Neural progenitor cell (in vitro differentiated cells): ENCODE data around the gene SMURF1. TPM values are rescaled to one million over a fixed set of nuclear protein-coding genes. Genes with fewer than 3 reads are reported as not detected.

Experiments
- DNase-seq: peaks from one replicate; pipeline ENCODE4 v3.0.0-alpha.2; 2016; ENCODE audit warnings: low spot score
- H2AFZ ChIP-seq: fragments of 200-600 bp; sonication (generic); replicated peaks from 2 replicates; pipeline ENCODE4 v1.6.1; 2016; ENCODE audit warnings: antibody characterized with exemption
- H3F3A ChIP-seq: fragments of 200-600 bp; sonication (generic); 2 replicates; pipeline ENCODE4 v1.6.1; 2016; ENCODE audit warnings: antibody characterized with exemption, low read depth
- H3K27ac ChIP-seq: fragments of 200-600 bp; sonication (generic); 2 replicates; pipeline ENCODE4 v1.5.1; 2016; ENCODE audit warnings: mild to moderate bottlenecking
- H3K27me3 ChIP-seq: fragments of 200-600 bp; sonication (generic); 2 replicates; pipeline ENCODE4 v1.6.1; 2016; ENCODE audit warnings: mild to moderate bottlenecking, moderate library complexity
- H3K36me3 ChIP-seq: fragments of 200-600 bp; sonication (generic); 2 replicates; pipeline ENCODE4 v1.5.1; 2016
- H3K4me1 ChIP-seq: fragments of 200-600 bp; sonication (generic); 2 replicates; pipeline ENCODE4 v1.6.1; 2016; ENCODE audit warnings: mixed run types
- H3K4me2 ChIP-seq: fragments of 200-600 bp; sonication (generic); 2 replicates; pipeline ENCODE4 v1.6.1; 2016
- H3K4me3 ChIP-seq: fragments of 200-600 bp; sonication (generic); 2 replicates; pipeline ENCODE4 v1.5.1; 2016
- H3K79me2 ChIP-seq: fragments of 200-600 bp; sonication (generic); 2 replicates; pipeline ENCODE4 v1.6.1; 2016; ENCODE audit warnings: low read depth
- H3K9ac ChIP-seq: fragments of 200-600 bp; sonication (generic); 2 replicates; pipeline ENCODE4 v1.6.1; 2016
- H3K9me3 ChIP-seq: fragments of 200-600 bp; sonication (generic); 2 replicates; pipeline ENCODE4 v1.5.1; 2016; ENCODE audit warnings: low read depth
- H4K20me1 ChIP-seq: fragments of 200-600 bp; sonication (generic); 2 replicates; pipeline ENCODE4 v1.6.1; 2016; ENCODE audit warnings: low read depth
- H3K27ac Mint-ChIP-seq: 3 replicates; pipeline ENCODE4 v1.8.0; 2021; ENCODE audit warnings: mixed read lengths
- H3K27me3 Mint-ChIP-seq: 2 replicates; pipeline ENCODE4 v1.8.0; 2022; ENCODE audit warnings: low read depth, mild to moderate bottlenecking, inconsistent platforms, moderate library complexity, mixed read lengths; ENCODE audit not compliant: insufficient read depth
- H3K36me3 Mint-ChIP-seq: 3 replicates; pipeline ENCODE4 v1.8.0; 2021; ENCODE audit warnings: mixed read lengths
- H3K4me1 Mint-ChIP-seq: 3 replicates; pipeline ENCODE4 v1.8.0; 2021; ENCODE audit warnings: mixed read lengths
- H3K4me3 Mint-ChIP-seq: 3 replicates; pipeline ENCODE4 v1.8.0; 2021; ENCODE audit warnings: mild to moderate bottlenecking, moderate library complexity, mixed read lengths
- H3K9me3 Mint-ChIP-seq: 3 replicates; pipeline ENCODE4 v1.8.0; 2020; ENCODE audit warnings: mixed read lengths
- EZH2 ChIP-seq: fragments of 200-600 bp; sonication (generic); IDR thresholded peaks from 2 replicates; pipeline ENCODE4 v1.6.1; 2017; ENCODE audit warnings: antibody characterized with exemption, mild to moderate bottlenecking, moderate library complexity
- EZH2phosphoT487 ChIP-seq: fragments of 200-600 bp; sonication (generic); IDR thresholded peaks from 2 replicates; pipeline ENCODE4 v1.6.1; 2017; ENCODE audit warnings: antibody characterized with exemption
- total RNA-seq: library from RNA; depleted of rRNA; stranded (reverse); fragments of >200 nt; gene quantifications from 2 replicates; pipeline ENCODE4 v1.2.3, GENCODE V29; 2015; ENCODE audit warnings: low replicate concordance
- TF ChIP-seq, protein P1 (sequence below): fragments of 200-600 bp; sonication (generic); IDR thresholded peaks from 2 replicates; pipeline ENCODE4 v1.5.1; 2017; ENCODE audit warnings: antibody characterized with exemption, mild to moderate bottlenecking

Gene SMURF1
- total RNA-seq, result 31.0 and 34.5 TPM in 2 replicates

DNA sequence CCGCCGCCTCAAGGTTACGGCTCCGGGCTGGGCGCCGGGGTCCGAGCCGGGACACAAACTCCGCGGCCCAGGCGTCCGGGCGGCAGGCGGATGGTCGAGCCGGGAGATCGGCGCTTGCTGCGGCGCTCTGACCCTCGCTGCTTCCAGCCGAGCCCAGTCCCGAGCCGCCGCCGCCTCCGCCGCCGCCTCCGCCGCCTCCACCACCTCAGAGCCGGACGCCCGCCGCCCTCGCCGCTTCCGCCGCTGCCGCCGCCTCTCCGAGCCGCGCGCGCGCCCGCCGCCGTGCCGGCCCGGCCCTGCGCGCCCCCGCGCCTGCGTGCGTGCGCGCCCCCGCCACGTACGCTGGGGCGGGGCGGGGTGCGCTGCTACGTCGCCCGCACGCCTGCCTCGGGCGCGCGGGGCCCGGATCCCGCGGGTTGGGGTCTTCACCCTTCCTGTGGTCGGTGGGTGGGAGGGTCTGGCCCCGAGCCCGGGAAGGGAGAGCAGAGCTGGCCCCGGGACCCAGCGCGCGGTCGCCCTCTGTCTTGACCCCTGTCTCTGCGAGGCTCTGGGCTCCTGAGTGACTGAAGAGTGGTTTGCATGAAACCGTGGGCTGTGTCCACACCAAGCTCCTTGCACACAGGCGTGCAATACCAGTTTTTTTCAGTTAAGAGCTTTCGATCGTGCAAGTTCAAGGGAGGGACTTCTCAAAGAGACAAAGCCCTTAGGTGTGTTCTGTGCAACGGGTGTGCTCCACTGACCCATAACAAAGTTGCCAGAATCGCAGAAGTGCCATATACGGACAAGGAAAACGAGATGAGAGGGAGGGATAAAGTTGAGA, at the start of gene SMURF1:
SMURF1 (minus strand) TSS at position 256 of the 820 bp plus-strand sequence. CDS start 328 bp downstream, outside the sequence.
- no peaks in the 10 kb centered on the region for H4K20me1 ChIP-seq
- no peaks in the 10 kb centered on the region for H3K9me3 ChIP-seq
- Mint-ChIP-seq H3K27me3 (peaks cover 6% of the 10 kb centered on the region), H3K4me1 (peaks cover 34% of the 10 kb centered on the region), H3K4me3 (peak within 1 kb of the TSS; percentile 92), H3K36me3 (peaks cover 2% of the 10 kb centered on the region), H3K9me3 (no peaks in the 10 kb centered on the region), H3K27ac (peak within 1 kb of the TSS; percentile 85)
- no peak for TF ChIP-seq EZH2phosphoT487
- TF ChIP-seq EZH2, result no peak
- TF ChIP-seq, protein P1, sequence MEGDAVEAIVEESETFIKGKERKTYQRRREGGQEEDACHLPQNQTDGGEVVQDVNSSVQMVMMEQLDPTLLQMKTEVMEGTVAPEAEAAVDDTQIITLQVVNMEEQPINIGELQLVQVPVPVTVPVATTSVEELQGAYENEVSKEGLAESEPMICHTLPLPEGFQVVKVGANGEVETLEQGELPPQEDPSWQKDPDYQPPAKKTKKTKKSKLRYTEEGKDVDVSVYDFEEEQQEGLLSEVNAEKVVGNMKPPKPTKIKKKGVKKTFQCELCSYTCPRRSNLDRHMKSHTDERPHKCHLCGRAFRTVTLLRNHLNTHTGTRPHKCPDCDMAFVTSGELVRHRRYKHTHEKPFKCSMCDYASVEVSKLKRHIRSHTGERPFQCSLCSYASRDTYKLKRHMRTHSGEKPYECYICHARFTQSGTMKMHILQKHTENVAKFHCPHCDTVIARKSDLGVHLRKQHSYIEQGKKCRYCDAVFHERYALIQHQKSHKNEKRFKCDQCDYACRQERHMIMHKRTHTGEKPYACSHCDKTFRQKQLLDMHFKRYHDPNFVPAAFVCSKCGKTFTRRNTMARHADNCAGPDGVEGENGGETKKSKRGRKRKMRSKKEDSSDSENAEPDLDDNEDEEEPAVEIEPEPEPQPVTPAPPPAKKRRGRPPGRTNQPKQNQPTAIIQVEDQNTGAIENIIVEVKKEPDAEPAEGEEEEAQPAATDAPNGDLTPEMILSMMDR, result peak; percentile 12
- peaks cover 26% of the 10 kb centered on the region for H3K4me1 ChIP-seq
- no peaks in the 10 kb centered on the region for H3K36me3 ChIP-seq
- no peaks in the 10 kb centered on the region for H3K27me3 ChIP-seq
- H2AFZ ChIP-seq, result peak within 1 kb of the TSS; percentile 96
- peak within 1 kb of the TSS; percentile 86 for H3K27ac ChIP-seq
- peak within 1 kb of the TSS; percentile 96 for H3K4me3 ChIP-seq
- H3F3A ChIP-seq, result peaks cover 38% of the 10 kb centered on the region
- peak within 1 kb of the TSS; percentile 79 for H3K9ac ChIP-seq
- H3K4me2 ChIP-seq, result peak within 1 kb of the TSS; percentile 94
- DNase-seq, result peak; percentile 92
- peaks cover 31% of the 10 kb centered on the region for H3K79me2 ChIP-seq

DNA sequence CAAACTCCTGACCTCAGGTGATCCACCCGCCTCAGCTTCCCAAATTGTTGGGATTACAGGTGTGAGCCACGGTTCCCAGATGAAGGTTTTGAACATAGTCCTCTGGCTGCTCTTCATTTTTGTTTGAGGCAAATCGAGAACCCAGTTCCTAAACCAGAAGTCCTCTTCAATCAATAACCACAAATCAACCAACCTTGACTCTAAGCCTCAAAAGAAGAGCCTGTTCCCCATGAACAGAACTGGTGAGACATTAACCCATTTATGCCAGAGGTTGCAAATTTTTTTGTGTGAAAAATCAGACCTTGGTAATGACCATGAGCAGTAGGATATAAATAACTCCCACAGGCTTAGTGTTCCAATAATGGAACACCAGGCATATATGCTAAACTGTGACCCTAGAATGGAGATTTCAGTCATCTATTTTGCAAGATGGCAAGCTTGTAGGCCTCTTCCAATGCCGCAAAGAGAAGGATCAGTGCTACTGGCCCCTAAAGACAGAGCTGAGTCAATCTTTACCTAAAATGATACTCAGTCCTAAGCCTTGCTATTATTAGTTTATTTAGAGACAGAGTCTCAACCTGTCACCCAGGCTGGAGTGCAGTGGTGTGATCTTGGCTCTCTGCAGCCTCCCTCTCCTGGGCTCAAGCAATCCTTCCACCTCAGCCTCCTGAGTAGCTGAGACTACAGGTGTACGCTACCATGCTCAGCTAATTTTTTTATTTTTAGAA, 48.1 kb upstream of the SMURF1 start:
- H3K9ac ChIP-seq, result no peak overlapping the region
- no peak for DNase-seq
- H3K9me3 Mint-ChIP-seq, result peaks cover 3% of the 10 kb centered on the region
- TF ChIP-seq EZH2, result no peak
- no peaks in the 10 kb centered on the region for H3K79me2 ChIP-seq
- no peaks in the 10 kb centered on the region for H3K4me1 Mint-ChIP-seq
- no peak overlapping the region for H2AFZ ChIP-seq
- H3K27ac Mint-ChIP-seq, result no peak overlapping the region
- H4K20me1 ChIP-seq, result no peaks in the 10 kb centered on the region
- H3K9me3 ChIP-seq, result no peaks in the 10 kb centered on the region
- H3K36me3 ChIP-seq, result no peaks in the 10 kb centered on the region
- no peaks in the 10 kb centered on the region for H3K4me1 ChIP-seq
- no peak overlapping the region for H3K4me3 Mint-ChIP-seq
- no peaks in the 10 kb centered on the region for H3F3A ChIP-seq
- peaks cover 7% of the 10 kb centered on the region for H3K27me3 Mint-ChIP-seq
- no peak overlapping the region for H3K4me3 ChIP-seq
- no peak overlapping the region for H3K4me2 ChIP-seq
- no peak overlapping the region for H3K27ac ChIP-seq
- no peaks in the 10 kb centered on the region for H3K36me3 Mint-ChIP-seq
- no peaks in the 10 kb centered on the region for H3K27me3 ChIP-seq

DNA sequence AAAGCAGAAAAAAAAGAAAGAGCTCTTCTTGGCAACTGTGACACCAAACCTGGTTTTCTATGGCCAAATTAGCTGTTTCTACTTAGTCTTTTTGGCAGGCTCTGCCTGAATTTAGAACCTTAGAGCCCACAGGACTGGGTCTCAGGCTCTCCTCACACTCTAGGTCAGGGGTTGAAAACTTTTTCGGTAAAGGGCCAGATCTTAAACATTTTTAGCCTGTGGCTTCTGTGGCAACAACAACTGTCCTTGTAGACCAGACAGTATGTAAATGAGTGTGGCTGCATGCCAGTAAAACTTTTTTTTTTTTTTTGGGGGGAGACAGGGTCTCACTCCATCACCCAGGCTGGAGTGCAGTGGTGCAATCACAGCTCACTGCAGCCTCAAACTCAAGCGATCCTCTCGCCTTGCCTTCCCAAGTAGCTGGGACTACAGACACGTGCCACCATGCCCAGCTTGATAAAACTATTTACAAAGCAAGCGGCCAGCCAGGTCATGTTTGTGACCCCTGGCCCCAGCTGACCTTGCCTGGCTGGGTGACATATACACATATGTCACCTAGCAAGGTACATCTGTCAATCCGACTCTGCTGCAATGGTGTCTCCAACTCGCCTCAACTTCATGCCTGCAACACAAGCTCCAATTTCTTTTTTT, 46.6 kb upstream of the SMURF1 start:
- H3K27ac Mint-ChIP-seq, result no peak overlapping the region
- Histone ChIP-seq H2AFZ (no peak overlapping the region), H4K20me1 (no peaks in the 10 kb centered on the region), H3K4me2 (no peak overlapping the region), H3F3A (no peaks in the 10 kb centered on the region), H3K4me1 (no peaks in the 10 kb centered on the region), H3K9ac (no peak overlapping the region), H3K79me2 (no peaks in the 10 kb centered on the region), H3K9me3 (no peaks in the 10 kb centered on the region), H3K27me3 (no peaks in the 10 kb centered on the region), H3K4me3 (no peak overlapping the region), H3K27ac (no peak overlapping the region), H3K36me3 (no peaks in the 10 kb centered on the region)
- peaks cover 7% of the 10 kb centered on the region for H3K27me3 Mint-ChIP-seq
- no peaks in the 10 kb centered on the region for H3K9me3 Mint-ChIP-seq
- H3K36me3 Mint-ChIP-seq, result no peaks in the 10 kb centered on the region
- DNase-seq, result no peak
- no peak for TF ChIP-seq EZH2phosphoT487
- TF ChIP-seq, protein P1, result no peak
- TF ChIP-seq EZH2, result no peak
- H3K4me1 Mint-ChIP-seq, result no peaks in the 10 kb centered on the region
- H3K4me3 Mint-ChIP-seq, result no peak overlapping the region
